ENCODE results near the gene KCTD21.

Gene KCTD21

GRCh38 chr11:78138291-78138690 is 50.1 kb downstream of the KCTD21 start:
- H3K27me3 ChIP-seq (ENCODE audit: low read length), result no peaks in the 10 kb centered on the region
- TF ChIP-seq EZH2phosphoT487 (conservative IDR thresholded peaks at IDR 0.05; ENCODE audit: low read length) (no peak), CTCF (IDR thresholded peaks at IDR 0.05; ENCODE audit: insufficient read depth, low read length, poor library complexity, severe bottlenecking) (no peak)
- no peaks in the 10 kb centered on the region for H3F3A ChIP-seq (ENCODE audit: insufficient read depth)
- no peaks in the 10 kb centered on the region for H3K36me3 ChIP-seq (ENCODE audit: low read length)
- H3K4me2 ChIP-seq (ENCODE audit: low read depth, low read length, poor library complexity, severe bottlenecking), result peak overlapping the region; percentile 94
- H4K20me1 ChIP-seq (ENCODE audit: low read depth, low read length), result no peaks in the 10 kb centered on the region
- H3K9me3 ChIP-seq (ENCODE audit: insufficient read depth, low read length), result no peaks in the 10 kb centered on the region
- peak overlapping the region; percentile 79; the same call in 1 of the 2 replicates for H3K9ac ChIP-seq (ENCODE audit: low read length)
- H3K9me2 ChIP-seq (replicated peaks; ENCODE audit: insufficient read depth, low read length), result no peaks in the 10 kb centered on the region
- H3K27ac ChIP-seq (ENCODE audit: low read depth, low read length), result no peak overlapping the region
- H3K79me2 ChIP-seq (ENCODE audit: insufficient read depth, low read length), result peaks cover 29% of the 10 kb centered on the region
- H3K4me3 ChIP-seq (ENCODE audit: insufficient read depth, low read length, poor library complexity, severe bottlenecking), result peak overlapping the region; percentile 97
- H2AFZ ChIP-seq (ENCODE audit: low read depth, low read length, severe bottlenecking), result no peak overlapping the region

- TF ChIP-seq CTCF (IDR thresholded peaks at IDR 0.05; ENCODE audit: insufficient read depth, low read length, poor library complexity, severe bottlenecking) (no peak), EZH2phosphoT487 (conservative IDR thresholded peaks at IDR 0.05; ENCODE audit: low read length) (no peak)
- Histone ChIP-seq H3K79me2 (ENCODE audit: insufficient read depth, low read length) (peaks cover 11% of the 10 kb centered on the region; the same call in 1 of the 2 replicates), H3K27me3 (ENCODE audit: low read length) (no peaks in the 10 kb centered on the region), H3K27ac (ENCODE audit: low read depth, low read length) (no peak overlapping the region), H4K20me1 (ENCODE audit: low read depth, low read length) (no peaks in the 10 kb centered on the region), H3K9ac (ENCODE audit: low read length) (no peak overlapping the region), H3K36me3 (ENCODE audit: low read length) (no peaks in the 10 kb centered on the region), H3F3A (ENCODE audit: insufficient read depth) (no peaks in the 10 kb centered on the region), H3K4me3 (ENCODE audit: insufficient read depth, low read length, poor library complexity, severe bottlenecking) (no peak overlapping the region), H2AFZ (ENCODE audit: low read depth, low read length, severe bottlenecking) (no peak overlapping the region), H3K4me2 (ENCODE audit: low read depth, low read length, poor library complexity, severe bottlenecking) (no peak overlapping the region), H3K9me2 (replicated peaks; ENCODE audit: insufficient read depth, low read length) (no peaks in the 10 kb centered on the region), H3K9me3 (ENCODE audit: insufficient read depth, low read length) (no peaks in the 10 kb centered on the region)
Measured at GRCh38 chr11:78132475-78132874, 56.0 kb downstream of the KCTD21 start.

GRCh38 chr11:78131956-78132355 is 56.5 kb downstream of the KCTD21 start:
- no peak overlapping the region for H2AFZ ChIP-seq (ENCODE audit: low read depth, low read length, severe bottlenecking)
- no peaks in the 10 kb centered on the region for H3K9me2 ChIP-seq (replicated peaks; ENCODE audit: insufficient read depth, low read length)
- no peaks in the 10 kb centered on the region for H4K20me1 ChIP-seq (ENCODE audit: low read depth, low read length)
- H3K79me2 ChIP-seq (ENCODE audit: insufficient read depth, low read length), result peaks cover 9% of the 10 kb centered on the region; the same call in 1 of the 2 replicates
- H3K27me3 ChIP-seq (ENCODE audit: low read length), result no peaks in the 10 kb centered on the region
- no peak for TF ChIP-seq CTCF (IDR thresholded peaks at IDR 0.05; ENCODE audit: insufficient read depth, low read length, poor library complexity, severe bottlenecking)
- no peaks in the 10 kb centered on the region for H3F3A ChIP-seq (ENCODE audit: insufficient read depth)
- H3K36me3 ChIP-seq (ENCODE audit: low read length), result no peaks in the 10 kb centered on the region
- no peak overlapping the region for H3K4me3 ChIP-seq (ENCODE audit: insufficient read depth, low read length, poor library complexity, severe bottlenecking)
- no peak overlapping the region for H3K4me2 ChIP-seq (ENCODE audit: low read depth, low read length, poor library complexity, severe bottlenecking)
- H3K9me3 ChIP-seq (ENCODE audit: insufficient read depth, low read length), result no peaks in the 10 kb centered on the region
- no peak overlapping the region for H3K27ac ChIP-seq (ENCODE audit: low read depth, low read length)
- no peak overlapping the region for H3K9ac ChIP-seq (ENCODE audit: low read length)
